ENCODE data around the gene ALKBH8. TPM values are rescaled to one million over a fixed set of nuclear protein-coding genes. Genes with fewer than 3 reads are reported as not detected.
"Not testable (repeated sequence)": the region's sequence is repeated elsewhere in the genome, so short reads cannot be mapped to it uniquely, and the experiment has no call there.

The ALKBH8 gene
- polyA plus RNA-seq, 1 experiment = 7.3 TPM

DNA sequence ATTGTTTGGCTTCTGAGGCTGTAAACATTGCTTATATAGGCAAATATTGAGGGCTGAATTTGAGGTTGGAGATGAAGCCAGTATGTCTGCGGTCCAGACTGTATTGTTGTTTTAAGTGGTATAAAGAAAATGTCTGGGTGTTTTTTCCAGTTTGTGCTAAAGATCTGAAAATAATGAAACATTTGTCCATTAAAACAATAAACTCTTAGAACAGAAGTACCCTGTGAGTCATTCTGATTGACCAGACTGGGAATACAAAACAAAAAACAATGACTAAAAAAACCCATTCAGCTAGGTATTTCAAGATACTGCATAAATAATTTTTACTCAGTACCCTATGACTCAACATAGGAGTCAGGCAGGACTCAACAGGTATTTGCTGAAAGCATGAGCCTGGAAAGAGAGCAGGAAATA, 20.4 kb downstream of the ALKBH8 start:
- ChIA-PET POLR2A (no interaction called here), CTCF (interaction anchor here (0.6 to 6.4 kb wide), 4 partner anchors 30 to 226 kb away, joined by 3 to 85 read pairs (median 12); no protein-coding TSS in a partner anchor)
- TF ChIP-seq, protein P1, sequence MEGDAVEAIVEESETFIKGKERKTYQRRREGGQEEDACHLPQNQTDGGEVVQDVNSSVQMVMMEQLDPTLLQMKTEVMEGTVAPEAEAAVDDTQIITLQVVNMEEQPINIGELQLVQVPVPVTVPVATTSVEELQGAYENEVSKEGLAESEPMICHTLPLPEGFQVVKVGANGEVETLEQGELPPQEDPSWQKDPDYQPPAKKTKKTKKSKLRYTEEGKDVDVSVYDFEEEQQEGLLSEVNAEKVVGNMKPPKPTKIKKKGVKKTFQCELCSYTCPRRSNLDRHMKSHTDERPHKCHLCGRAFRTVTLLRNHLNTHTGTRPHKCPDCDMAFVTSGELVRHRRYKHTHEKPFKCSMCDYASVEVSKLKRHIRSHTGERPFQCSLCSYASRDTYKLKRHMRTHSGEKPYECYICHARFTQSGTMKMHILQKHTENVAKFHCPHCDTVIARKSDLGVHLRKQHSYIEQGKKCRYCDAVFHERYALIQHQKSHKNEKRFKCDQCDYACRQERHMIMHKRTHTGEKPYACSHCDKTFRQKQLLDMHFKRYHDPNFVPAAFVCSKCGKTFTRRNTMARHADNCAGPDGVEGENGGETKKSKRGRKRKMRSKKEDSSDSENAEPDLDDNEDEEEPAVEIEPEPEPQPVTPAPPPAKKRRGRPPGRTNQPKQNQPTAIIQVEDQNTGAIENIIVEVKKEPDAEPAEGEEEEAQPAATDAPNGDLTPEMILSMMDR (IDR thresholded peaks at IDR 0.05; ENCODE audit: low read depth, low read length) = no peak
- no peak for DNase-seq (ENCODE audit: low read depth, low spot score)
- H3K4me3 ChIP-seq (ENCODE audit: low read depth, low read length) = no peak overlapping the region
- H3K9me3 ChIP-seq (ENCODE audit: control insufficient read depth, insufficient read depth, low read length) = no peaks in the 10 kb centered on the region
- H3K27me3 ChIP-seq (ENCODE audit: control insufficient read depth, insufficient read depth, low read length) = no peaks in the 10 kb centered on the region
- H3K27ac ChIP-seq (ENCODE audit: low read depth, low read length) = no peak overlapping the region

DNA sequence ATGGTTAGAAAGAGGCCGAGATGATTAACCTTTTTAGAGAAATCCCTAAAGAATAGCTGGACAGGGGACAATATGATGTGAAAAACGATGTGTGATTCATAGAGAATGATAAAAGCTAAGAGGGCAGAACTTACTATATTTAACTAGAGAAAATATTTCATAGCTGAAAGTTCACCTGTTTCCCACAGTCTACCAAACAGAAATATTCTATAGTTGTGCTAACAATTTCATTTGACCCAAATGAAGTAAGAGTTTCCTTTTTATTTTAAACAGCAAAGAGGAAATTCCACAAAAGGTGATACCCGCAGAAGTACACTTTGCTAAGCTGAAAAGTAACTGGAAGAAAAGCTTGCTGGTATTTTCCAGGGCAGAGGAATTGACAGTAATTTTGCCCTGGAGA, 26.7 kb downstream of the ALKBH8 start:
- H3K9me3 ChIP-seq (ENCODE audit: control insufficient read depth, insufficient read depth, low read length) = no peaks in the 10 kb centered on the region
- CTCF ChIA-PET = interaction anchor here (3.9 kb wide), 1 partner anchor 10 kb away, joined by 22 read pairs; no protein-coding TSS in a partner anchor
- no peak overlapping the region for H3K4me3 ChIP-seq (ENCODE audit: low read depth, low read length)
- DNase-seq (ENCODE audit: low read depth, low spot score) = no peak
- POLR2A ChIA-PET = no interaction called here
- no peaks in the 10 kb centered on the region for H3K27me3 ChIP-seq (ENCODE audit: control insufficient read depth, insufficient read depth, low read length)
- TF ChIP-seq, protein P1 (IDR thresholded peaks at IDR 0.05; ENCODE audit: low read depth, low read length) = no peak
- no peak overlapping the region for H3K27ac ChIP-seq (ENCODE audit: low read depth, low read length)

DNA sequence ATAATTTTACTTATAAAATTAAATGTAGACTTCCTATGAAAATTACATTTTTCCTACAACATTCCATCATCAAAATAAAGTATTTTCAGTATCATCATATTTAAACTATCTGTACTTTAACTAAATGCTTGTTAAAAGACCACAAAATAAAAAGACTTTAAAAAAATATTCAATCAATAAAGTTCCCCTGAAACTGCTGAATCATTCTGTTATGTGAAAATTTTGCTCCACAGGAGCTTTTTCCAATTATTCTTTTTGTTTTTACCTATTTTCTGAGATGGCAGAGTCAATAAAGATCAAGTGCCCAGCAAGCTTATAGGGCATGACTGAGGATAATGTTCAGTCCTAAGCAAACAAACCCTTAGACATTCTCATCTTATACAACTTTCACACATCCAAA, 27.3 kb downstream of the ALKBH8 start:
- Histone ChIP-seq H3K27ac (ENCODE audit: low read depth, low read length) (no peak overlapping the region), H3K27me3 (ENCODE audit: control insufficient read depth, insufficient read depth, low read length) (no peaks in the 10 kb centered on the region), H3K4me3 (ENCODE audit: low read depth, low read length) (no peak overlapping the region), H3K9me3 (ENCODE audit: control insufficient read depth, insufficient read depth, low read length) (no peaks in the 10 kb centered on the region)
- TF ChIP-seq, protein P1 (IDR thresholded peaks at IDR 0.05; ENCODE audit: low read depth, low read length) = no peak
- CTCF ChIA-PET = interaction anchor here (3.9 kb wide), 1 partner anchor 11 kb away, joined by 22 read pairs; no protein-coding TSS in a partner anchor
- POLR2A ChIA-PET = interaction anchor here (1.1 kb wide), 1 partner anchor 9 kb away, joined by 3 read pairs; no protein-coding TSS in a partner anchor
- DNase-seq (ENCODE audit: low read depth, low spot score) = no peak

DNA sequence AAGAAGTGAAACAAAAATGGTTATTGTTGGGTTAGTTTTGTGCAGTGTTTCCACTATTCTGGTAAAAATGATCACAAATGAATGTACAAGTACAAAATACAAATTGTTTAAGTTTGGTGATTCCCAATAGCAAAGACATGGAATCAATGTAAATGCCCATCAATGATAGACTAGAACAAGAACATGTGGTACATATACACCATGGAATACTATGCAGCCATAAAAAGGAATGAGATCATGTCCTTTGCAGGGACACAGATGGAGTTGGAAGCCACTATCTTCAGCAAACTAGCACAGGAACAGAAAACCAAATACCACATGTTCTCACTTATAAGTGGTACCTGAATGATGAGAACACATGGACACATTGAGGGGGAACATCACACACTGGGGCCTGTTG, 28.4 kb downstream of the ALKBH8 start:
- H3K27ac ChIP-seq (ENCODE audit: low read depth, low read length); H3K9me3 ChIP-seq (ENCODE audit: control insufficient read depth, insufficient read depth, low read length); H3K27me3 ChIP-seq (ENCODE audit: control insufficient read depth, insufficient read depth, low read length); CTCF ChIA-PET; DNase-seq (ENCODE audit: low read depth, low spot score); H3K4me3 ChIP-seq (ENCODE audit: low read depth, low read length): not testable (repeated sequence)
- POLR2A ChIA-PET = interaction anchor here (1.1 kb wide), 1 partner anchor 10 kb away, joined by 3 read pairs; no protein-coding TSS in a partner anchor

DNA sequence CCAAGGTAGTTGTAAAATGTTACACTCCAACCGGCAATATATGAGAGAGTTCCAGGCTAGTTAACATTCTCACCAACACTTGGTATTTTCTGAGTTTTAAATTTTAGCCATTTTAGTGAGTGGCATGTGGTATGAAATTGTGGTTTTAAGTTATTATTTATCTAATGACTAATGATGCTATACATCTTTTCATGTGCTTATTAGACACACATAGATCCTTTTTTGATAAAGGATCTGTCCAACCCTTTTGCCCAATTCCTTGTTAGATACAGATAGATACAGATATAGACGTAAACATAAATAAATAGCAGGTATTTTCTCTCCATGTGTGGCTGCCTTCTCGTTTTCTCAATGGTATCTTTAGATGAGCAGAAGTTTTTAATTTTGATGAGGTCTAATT, 39.3 kb downstream of the ALKBH8 start:
- POLR2A ChIA-PET = no interaction called here
- TF ChIP-seq, protein P1 (IDR thresholded peaks at IDR 0.05; ENCODE audit: low read depth, low read length) = no peak
- no peak for DNase-seq (ENCODE audit: low read depth, low spot score)
- CTCF ChIA-PET = no interaction called here
- Histone ChIP-seq H3K27ac (ENCODE audit: low read depth, low read length) (no peak overlapping the region), H3K9me3 (ENCODE audit: control insufficient read depth, insufficient read depth, low read length) (no peaks in the 10 kb centered on the region), H3K4me3 (ENCODE audit: low read depth, low read length) (no peak overlapping the region), H3K27me3 (ENCODE audit: control insufficient read depth, insufficient read depth, low read length) (no peaks in the 10 kb centered on the region)

DNA sequence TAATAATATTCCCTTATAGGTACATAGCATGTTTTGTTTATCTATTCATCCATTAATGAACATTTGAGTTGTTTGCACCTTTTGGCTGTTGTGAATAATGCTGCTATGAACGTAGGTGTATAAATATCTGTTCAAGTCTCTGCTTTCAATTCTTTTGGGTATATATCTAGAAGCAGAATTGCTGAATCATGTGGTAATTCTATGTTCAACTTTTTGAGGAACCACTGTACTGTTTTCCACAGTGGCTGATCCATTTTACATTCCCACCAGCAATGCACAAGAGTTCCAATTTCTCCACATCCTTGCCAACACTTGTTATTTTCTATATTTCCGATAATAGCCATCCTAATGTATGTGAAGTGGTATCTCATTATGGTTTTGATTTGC, 56.7 kb downstream of the ALKBH8 start:
- CTCF ChIA-PET = no interaction called here
- H3K4me3 ChIP-seq (ENCODE audit: low read depth, low read length) = no peak overlapping the region
- TF ChIP-seq, protein P1 (IDR thresholded peaks at IDR 0.05; ENCODE audit: low read depth, low read length) = no peak
- no peak overlapping the region for H3K27ac ChIP-seq (ENCODE audit: low read depth, low read length)
- no peaks in the 10 kb centered on the region for H3K27me3 ChIP-seq (ENCODE audit: control insufficient read depth, insufficient read depth, low read length)
- H3K9me3 ChIP-seq (ENCODE audit: control insufficient read depth, insufficient read depth, low read length) = no peaks in the 10 kb centered on the region
- DNase-seq (ENCODE audit: low read depth, low spot score) = no peak
- POLR2A ChIA-PET = no interaction called here
